Measurements from ENCODE around the gene RFFL. TPM values are rescaled to one million over a fixed set of nuclear protein-coding genes. Genes with fewer than 3 reads are reported as not detected.

The RFFL gene
- total RNA-seq, 1 experiment from 2014 or later, result 22.0 TPM

DNA sequence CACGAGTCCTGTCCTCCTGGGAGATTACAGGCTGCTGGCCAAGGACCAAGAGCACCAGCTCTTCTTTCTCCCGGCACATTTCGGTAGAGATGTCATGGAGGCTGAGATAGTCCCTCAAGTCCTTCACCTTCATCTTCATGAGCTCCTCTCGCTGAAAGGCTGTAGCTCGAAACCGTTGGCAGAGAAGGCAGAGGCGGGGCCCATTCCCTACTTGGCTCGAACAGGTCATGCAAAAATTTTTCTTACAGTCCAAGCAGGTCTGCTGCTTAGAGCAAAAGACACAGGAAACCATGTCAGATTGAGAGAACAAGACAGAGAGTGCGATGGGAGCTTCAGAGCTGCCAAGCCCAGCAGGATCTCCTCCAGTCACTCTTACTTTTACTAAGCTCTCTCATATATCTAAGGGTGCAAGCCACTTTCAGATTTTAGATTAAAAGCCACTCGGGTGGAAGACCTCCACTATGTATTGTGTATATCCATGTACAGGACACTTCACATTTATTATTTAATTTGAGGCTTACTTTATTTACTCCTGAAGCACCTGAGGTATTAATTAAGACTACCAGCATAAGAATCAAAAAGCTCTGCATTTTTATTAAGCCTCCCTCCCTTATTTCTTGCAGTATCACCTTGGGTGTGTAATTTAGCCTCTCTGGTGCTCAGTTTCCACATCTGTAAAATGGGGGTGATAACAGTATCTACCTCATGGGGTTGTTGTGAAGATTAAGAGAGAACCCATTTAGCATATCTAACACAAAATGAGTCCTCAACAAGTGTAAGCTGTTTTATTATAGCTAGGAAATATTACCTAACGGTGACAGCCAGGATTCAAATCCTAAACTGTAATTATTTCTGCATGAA lies 41.8 kb downstream of the RFFL start:
- no peaks in the 10 kb centered on the region for H3K27me3 Mint-ChIP-seq (ENCODE audit: insufficient read depth, unreplicated experiment)
- ChIA-PET CTCF (interaction anchor here (0.5 to 2.9 kb wide), 11 partner anchors 23 to 876 kb away, joined by 3 to 12 read pairs (median 3); partner anchors contain the start of genes RAD51D and RFFL), POLR2A (interaction anchor here (1.4 to 3.6 kb wide), 5 partner anchors 42 to 556 kb away, joined by 3 to 28 read pairs (median 7); partner anchors contain the start of gene RFFL)
- H3K4me1 Mint-ChIP-seq (ENCODE audit: insufficient read depth, unreplicated experiment), result peaks cover 19% of the 10 kb centered on the region
- TF ChIP-seq, protein P1, sequence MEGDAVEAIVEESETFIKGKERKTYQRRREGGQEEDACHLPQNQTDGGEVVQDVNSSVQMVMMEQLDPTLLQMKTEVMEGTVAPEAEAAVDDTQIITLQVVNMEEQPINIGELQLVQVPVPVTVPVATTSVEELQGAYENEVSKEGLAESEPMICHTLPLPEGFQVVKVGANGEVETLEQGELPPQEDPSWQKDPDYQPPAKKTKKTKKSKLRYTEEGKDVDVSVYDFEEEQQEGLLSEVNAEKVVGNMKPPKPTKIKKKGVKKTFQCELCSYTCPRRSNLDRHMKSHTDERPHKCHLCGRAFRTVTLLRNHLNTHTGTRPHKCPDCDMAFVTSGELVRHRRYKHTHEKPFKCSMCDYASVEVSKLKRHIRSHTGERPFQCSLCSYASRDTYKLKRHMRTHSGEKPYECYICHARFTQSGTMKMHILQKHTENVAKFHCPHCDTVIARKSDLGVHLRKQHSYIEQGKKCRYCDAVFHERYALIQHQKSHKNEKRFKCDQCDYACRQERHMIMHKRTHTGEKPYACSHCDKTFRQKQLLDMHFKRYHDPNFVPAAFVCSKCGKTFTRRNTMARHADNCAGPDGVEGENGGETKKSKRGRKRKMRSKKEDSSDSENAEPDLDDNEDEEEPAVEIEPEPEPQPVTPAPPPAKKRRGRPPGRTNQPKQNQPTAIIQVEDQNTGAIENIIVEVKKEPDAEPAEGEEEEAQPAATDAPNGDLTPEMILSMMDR (IDR thresholded peaks at IDR 0.05; ENCODE audit: unreplicated experiment), result no peak
- H3K27ac Mint-ChIP-seq (ENCODE audit: low read depth, unreplicated experiment), result peak overlapping the region; percentile 39
- intact Hi-C loops (cut with micrococcal nuclease), result loop anchor here (5.0 kb wide), 1 partner anchor 66 kb away; no protein-coding TSS in a partner anchor
- H3K36me3 Mint-ChIP-seq (ENCODE audit: insufficient read depth, unreplicated experiment), result peaks cover 10% of the 10 kb centered on the region
- BruUV-seq (replicated peaks), result no TSS peak
- DNase-seq (ENCODE audit: unreplicated experiment), result no peak
- no peaks in the 10 kb centered on the region for H3K9me3 Mint-ChIP-seq (ENCODE audit: unreplicated experiment)
- no peak overlapping the region for H3K4me3 Mint-ChIP-seq (ENCODE audit: unreplicated experiment)

DNA sequence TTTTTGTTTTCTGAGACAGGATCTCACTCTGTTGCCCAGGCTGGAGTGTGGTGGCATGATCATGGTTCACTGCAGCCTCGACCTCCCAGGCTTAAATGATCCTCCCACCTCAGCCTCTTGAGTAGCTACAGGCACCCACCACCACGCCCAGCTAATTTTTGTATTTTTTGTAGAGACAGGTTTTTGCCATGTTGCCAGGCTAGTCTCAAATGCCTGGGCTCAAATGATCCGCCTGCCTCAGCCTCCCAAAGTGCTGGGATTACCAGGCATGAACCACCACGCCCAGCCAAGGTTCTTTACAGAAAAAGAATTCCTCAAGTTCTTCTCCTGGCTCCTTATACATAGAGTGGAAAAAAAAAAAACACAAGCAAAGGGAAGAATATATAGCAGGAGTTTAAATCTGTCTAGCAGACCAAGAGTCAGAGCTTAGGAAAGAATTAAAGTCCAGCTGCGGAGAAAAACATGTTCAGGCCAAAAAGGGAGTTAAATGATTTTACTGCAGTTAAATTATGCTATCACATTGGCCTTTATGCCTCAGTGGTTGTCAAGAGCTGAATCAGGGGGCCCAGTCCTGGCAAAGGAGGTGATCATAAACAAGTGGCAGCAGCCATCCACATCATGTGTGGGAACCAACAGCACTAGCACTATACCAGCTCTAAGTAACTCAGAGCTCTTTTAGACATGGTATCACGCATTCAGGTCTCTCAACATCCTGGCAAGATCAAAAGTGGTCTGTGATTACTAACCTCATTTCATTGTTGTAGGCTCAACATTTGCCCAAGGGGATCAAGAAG lies 43.9 kb downstream of the RFFL start:
- POLR2A ChIA-PET, result interaction anchor here (1.7 kb wide), 1 partner anchor 12 kb away, joined by 8 read pairs; no protein-coding TSS in a partner anchor
- peaks cover 29% of the 10 kb centered on the region for H3K36me3 Mint-ChIP-seq (ENCODE audit: insufficient read depth, unreplicated experiment)
- H3K27ac Mint-ChIP-seq (ENCODE audit: low read depth, unreplicated experiment), result no peak overlapping the region
- H3K4me3 Mint-ChIP-seq (ENCODE audit: unreplicated experiment), result no peak overlapping the region
- no peaks in the 10 kb centered on the region for H3K9me3 Mint-ChIP-seq (ENCODE audit: unreplicated experiment)
- intact Hi-C loops (cut with micrococcal nuclease), result loop anchor here (5.0 kb wide), 1 partner anchor 68 kb away; no protein-coding TSS in a partner anchor
- TF ChIP-seq, protein P1 (IDR thresholded peaks at IDR 0.05; ENCODE audit: unreplicated experiment), result no peak
- BruUV-seq (replicated peaks), result no TSS peak
- CTCF ChIA-PET, result interaction anchor here (0.6 to 1.5 kb wide), 6 partner anchors 11 to 584 kb away, joined by 3 to 6 read pairs (median 4); no protein-coding TSS in a partner anchor
- H3K4me1 Mint-ChIP-seq (ENCODE audit: insufficient read depth, unreplicated experiment), result peaks cover 19% of the 10 kb centered on the region
- no peaks in the 10 kb centered on the region for H3K27me3 Mint-ChIP-seq (ENCODE audit: insufficient read depth, unreplicated experiment)
- DNase-seq (ENCODE audit: unreplicated experiment), result no peak

DNA sequence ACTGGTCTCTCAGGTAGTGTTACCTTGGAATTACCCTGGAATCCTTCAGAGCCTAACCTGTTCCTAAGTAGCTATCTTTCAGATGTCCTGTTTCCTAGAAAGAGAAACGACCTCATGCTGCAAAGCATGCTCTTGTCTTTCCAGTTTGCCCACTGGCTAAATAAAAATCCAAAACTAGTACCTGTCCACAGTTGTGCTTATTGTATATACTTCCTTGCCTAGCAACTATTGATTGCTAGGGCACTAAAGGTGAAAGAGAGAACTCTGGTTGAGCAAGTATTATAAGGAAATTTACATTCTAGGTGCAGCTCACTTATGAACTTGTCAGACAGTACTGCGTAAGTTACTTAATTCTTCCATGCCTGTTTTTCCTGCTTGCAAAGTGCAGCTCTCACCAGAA lies 44.7 kb downstream of the RFFL start:
- peaks cover 36% of the 10 kb centered on the region for H3K36me3 Mint-ChIP-seq (ENCODE audit: insufficient read depth, unreplicated experiment)
- no peak overlapping the region for H3K4me3 Mint-ChIP-seq (ENCODE audit: unreplicated experiment)
- no peaks in the 10 kb centered on the region for H3K27me3 Mint-ChIP-seq (ENCODE audit: insufficient read depth, unreplicated experiment)
- TF ChIP-seq, protein P1 (IDR thresholded peaks at IDR 0.05; ENCODE audit: unreplicated experiment), result no peak
- H3K4me1 Mint-ChIP-seq (ENCODE audit: insufficient read depth, unreplicated experiment), result peaks cover 17% of the 10 kb centered on the region
- H3K9me3 Mint-ChIP-seq (ENCODE audit: unreplicated experiment), result no peaks in the 10 kb centered on the region
- no TSS peak for BruUV-seq (replicated peaks)
- intact Hi-C loops (cut with micrococcal nuclease), result no loop called here
- no peak overlapping the region for H3K27ac Mint-ChIP-seq (ENCODE audit: low read depth, unreplicated experiment)
- POLR2A ChIA-PET, result interaction anchor here (1.7 kb wide), 1 partner anchor 11 kb away, joined by 8 read pairs; no protein-coding TSS in a partner anchor
- CTCF ChIA-PET, result interaction anchor here (0.6 to 1.5 kb wide), 4 partner anchors 10 to 583 kb away, joined by 3 to 5 read pairs (median 4); no protein-coding TSS in a partner anchor
- no peak for DNase-seq (ENCODE audit: unreplicated experiment)

DNA sequence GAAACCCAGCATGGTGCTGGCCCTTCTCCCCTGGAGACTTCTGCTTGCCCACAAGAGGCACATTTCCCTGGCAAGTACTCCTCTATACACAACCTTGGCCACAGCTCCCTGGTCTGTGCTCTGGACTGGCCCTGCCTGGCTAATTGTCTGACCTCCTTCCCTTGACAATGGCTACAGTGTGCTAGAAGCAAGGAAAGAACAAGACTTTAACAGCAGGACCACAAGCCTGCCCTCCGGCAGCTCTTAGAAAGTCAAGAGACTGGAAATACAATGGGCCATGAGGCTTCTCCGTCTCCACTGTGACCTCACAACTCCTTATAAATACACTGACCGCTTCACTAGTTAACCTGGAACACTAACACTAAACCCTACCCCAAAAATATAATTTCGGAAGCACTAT lies 46.5 kb downstream of the RFFL start:
- H3K4me3 Mint-ChIP-seq (ENCODE audit: unreplicated experiment), result no peak overlapping the region
- H3K36me3 Mint-ChIP-seq (ENCODE audit: insufficient read depth, unreplicated experiment), result peaks cover 44% of the 10 kb centered on the region
- no peak overlapping the region for H3K27ac Mint-ChIP-seq (ENCODE audit: low read depth, unreplicated experiment)
- DNase-seq (ENCODE audit: unreplicated experiment), result no peak
- intact Hi-C loops (cut with micrococcal nuclease), result no loop called here
- no peaks in the 10 kb centered on the region for H3K27me3 Mint-ChIP-seq (ENCODE audit: insufficient read depth, unreplicated experiment)
- TF ChIP-seq, protein P1 (IDR thresholded peaks at IDR 0.05; ENCODE audit: unreplicated experiment), result no peak
- no peaks in the 10 kb centered on the region for H3K4me1 Mint-ChIP-seq (ENCODE audit: insufficient read depth, unreplicated experiment)
- ChIA-PET POLR2A (no interaction called here), CTCF (no interaction called here)
- no peaks in the 10 kb centered on the region for H3K9me3 Mint-ChIP-seq (ENCODE audit: unreplicated experiment)
- no TSS peak for BruUV-seq (replicated peaks)
